HG02588 (cell line): ENCODE data around the gene SERPINH1.
"Not testable (repeated sequence)": the region's sequence is repeated elsewhere in the genome, so short reads cannot be mapped to it uniquely, and the experiment has no call there.

Source experiments
- ATAC-seq: cut with Tn5 transposase; IDR thresholded peaks from one replicate; pipeline ENCODE4 v1.9.1; 2021; ENCODE audit warnings: mild to moderate bottlenecking, moderate library complexity; ENCODE audit not compliant: unreplicated experiment

The SERPINH1 gene

GRCh38 chr11:75572744-75573143 is 10.7 kb downstream of the SERPINH1 start:
- no peak for ATAC-seq

GRCh38 chr11:75574698-75575602 is 12.9 kb downstream of the SERPINH1 start:
- ATAC-seq = no peak

GRCh38 chr11:75576017-75576416 is 14.0 kb downstream of the SERPINH1 start:
- no peak for ATAC-seq

GRCh38 chr11:75576499-75576918 is 14.5 kb downstream of the SERPINH1 start:
- no peak for ATAC-seq

- ATAC-seq = no peak
These were observed 15.2 kb downstream of the SERPINH1 start for GRCh38 chr11:75577207-75577606.

- no peak for ATAC-seq
These were observed 16.9 kb downstream of the SERPINH1 start for GRCh38 chr11:75578977-75579376.

GRCh38 chr11:75579841-75580240 is 17.8 kb downstream of the SERPINH1 start:
- ATAC-seq = no peak

- no peak for ATAC-seq
These were observed 20.4 kb downstream of the SERPINH1 start for GRCh38 chr11:75582506-75582894.

- no peak for ATAC-seq
These were observed 21.1 kb downstream of the SERPINH1 start for GRCh38 chr11:75582895-75583717.

GRCh38 chr11:75583718-75584658 is 21.9 kb downstream of the SERPINH1 start:
- no peak for ATAC-seq

GRCh38 chr11:75584659-75585292 is 22.7 kb downstream of the SERPINH1 start:
- not testable (repeated sequence) for ATAC-seq

- no peak for ATAC-seq
These were observed 23.2 kb downstream of the SERPINH1 start for GRCh38 chr11:75585293-75585670.

- ATAC-seq = no peak
These were observed 24.3 kb downstream of the SERPINH1 start for GRCh38 chr11:75586395-75586794.

- no peak for ATAC-seq
These were observed 26.0 kb downstream of the SERPINH1 start for GRCh38 chr11:75588051-75588481.

GRCh38 chr11:75589051-75589450 is 27.0 kb downstream of the SERPINH1 start:
- ATAC-seq = no peak

- no peak for ATAC-seq
These were observed 27.9 kb downstream of the SERPINH1 start for GRCh38 chr11:75589933-75590332.

GRCh38 chr11:75591371-75591770 is 29.3 kb downstream of the SERPINH1 start:
- no peak for ATAC-seq

GRCh38 chr11:75591966-75592365 is 29.9 kb downstream of the SERPINH1 start:
- ATAC-seq = no peak

- no peak for ATAC-seq
These were observed 30.7 kb downstream of the SERPINH1 start for GRCh38 chr11:75592715-75593114.

GRCh38 chr11:75593286-75593915 is 31.3 kb downstream of the SERPINH1 start:
- no peak for ATAC-seq
